Cardiac fibroblast (primary cell): ENCODE results near the gene KRTAP5-4.
"Not testable (repeated sequence)": the region's sequence is repeated elsewhere in the genome, so short reads cannot be mapped to it uniquely, and the experiment has no call there.

Experiments
- DNase-seq, 2 donors: peaks; one replicate each; pipeline versions ENCODE4 v3.0.0 to v3.0.0-alpha.2; 2010; ENCODE audit warnings: low read depth in 2 of 2
- H3K4me3 ChIP-seq, 2 donors: replicated peaks in 1 of 2; 1 replicate in 1 of 2; 2 replicates in 1 of 2; pipeline ENCODE4 v1.5.1; 2011; ENCODE audit warnings: low read depth in 2 of 2, low read length in 2 of 2, mild to moderate bottlenecking in 2 of 2, moderate library complexity in 1 of 2
- CTCF ChIP-seq: IDR thresholded peaks from one replicate; pipeline ENCODE4 v1.5.1; 2011; ENCODE audit warnings: low read depth, mild to moderate bottlenecking, low read length, inconsistent platforms

KRTAP5-4 gene

GRCh38 chr11:1667121-1667850 lies 45.3 kb upstream of the KRTAP5-4 start:
- no peak for TF ChIP-seq CTCF
- H3K4me3 ChIP-seq, result no peak overlapping the region
- no peak for DNase-seq

GRCh38 chr11:1665313-1665712 lies 43.4 kb upstream of the KRTAP5-4 start:
- H3K4me3 ChIP-seq, result no peak overlapping the region
- no peak for DNase-seq
- TF ChIP-seq CTCF, result no peak

GRCh38 chr11:1662699-1663283 lies 40.9 kb upstream of the KRTAP5-4 start:
- not testable (repeated sequence) for H3K4me3 ChIP-seq, DNase-seq

- DNase-seq, H3K4me3 ChIP-seq: not testable (repeated sequence)
Measured at GRCh38 chr11:1661454-1662269, 39.7 kb upstream of the KRTAP5-4 start.

- TF ChIP-seq CTCF, result no peak
- H3K4me3 ChIP-seq, result no peak overlapping the region
- DNase-seq, result no peak
Measured at GRCh38 chr11:1660111-1660867, 38.4 kb upstream of the KRTAP5-4 start.

- DNase-seq, result no peak
- no peak overlapping the region for H3K4me3 ChIP-seq
- no peak for TF ChIP-seq CTCF
Measured at GRCh38 chr11:1659506-1659905, 37.6 kb upstream of the KRTAP5-4 start.

- TF ChIP-seq CTCF, result no peak
- DNase-seq, result no peak
- H3K4me3 ChIP-seq, result no peak overlapping the region
Measured at GRCh38 chr11:1656670-1657069, 34.7 kb upstream of the KRTAP5-4 start.
